Activated CD4-positive, alpha-beta T cell treated with anti-CD3 and anti-CD28 coated beads, Interleukin-2, amount 10 ng/mL, durations not matched to agents 7 days and 5 days (primary cell): ENCODE data around the gene FSD2. TPM values are rescaled to one million over a fixed set of nuclear protein-coding genes. Genes with fewer than 3 reads are reported as not detected.
"Not testable (repeated sequence)": the region's sequence is repeated elsewhere in the genome, so short reads cannot be mapped to it uniquely, and the experiment has no call there.

Experiments
- CTCF ChIA-PET: fragments of 350-600 bp; sonication (Branson Sonifier 250); formaldehyde crosslinking; loops from one replicate; lab custom pipeline; 2021; ENCODE audit warnings: antibody characterized with exemption; lab: Charles Lee
- POLR2A ChIA-PET: fragments of 350-600 bp; sonication (Branson Sonifier 250); formaldehyde crosslinking; loops from one replicate; lab custom pipeline; 2021; ENCODE audit warnings: antibody characterized with exemption; lab: Charles Lee
- DNase-seq: peaks from one replicate; pipeline ENCODE4 v3.0.0-alpha.2; 2020
- H3K27ac Mint-ChIP-seq: one replicate; pipeline ENCODE4 v1.8.0; 2021; ENCODE audit warnings: mild to moderate bottlenecking, moderate library complexity, mixed read lengths
- H3K27me3 Mint-ChIP-seq: one replicate; pipeline ENCODE4 v1.8.0; 2021; ENCODE audit warnings: mixed read lengths
- H3K36me3 Mint-ChIP-seq: one replicate; pipeline ENCODE4 v1.8.0; 2021; ENCODE audit warnings: low read depth, mixed read lengths
- H3K4me1 Mint-ChIP-seq: one replicate; pipeline ENCODE4 v1.8.0; 2021; ENCODE audit warnings: mixed read lengths
- H3K4me3 Mint-ChIP-seq: one replicate; pipeline ENCODE4 v1.8.0; 2021; ENCODE audit warnings: mild to moderate bottlenecking, moderate library complexity, mixed read lengths
- H3K9me3 Mint-ChIP-seq: one replicate; pipeline ENCODE4 v1.8.0; 2021; ENCODE audit warnings: mixed read lengths
- total RNA-seq, 2 experiments: library from RNA; stranded (reverse); gene quantifications; one replicate each; pipeline ENCODE4 v1.2.3, GENCODE V29; 2021

FSD2 gene
- total RNA-seq, 2 experiments from 2014 or later = not detected

DNA sequence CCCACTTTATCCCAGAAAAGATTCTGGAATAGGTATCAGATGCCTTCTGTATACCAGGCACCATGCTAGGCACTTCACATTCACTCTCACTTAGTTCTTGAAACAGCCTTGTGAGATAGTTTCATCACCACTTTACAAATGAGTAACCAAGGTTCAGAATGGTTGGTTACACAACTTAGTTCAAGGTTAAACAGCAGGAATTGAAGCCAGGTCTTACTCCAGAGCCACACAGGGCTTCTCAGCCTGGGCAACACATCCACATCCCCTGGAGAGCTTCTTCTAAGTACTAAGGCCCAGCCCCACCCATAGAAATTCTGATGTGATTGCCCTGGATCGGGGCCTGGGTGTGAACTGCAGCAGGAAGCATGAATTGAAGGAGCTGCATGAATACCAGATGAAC is 22.2 kb upstream of the FSD2 start:
- POLR2A ChIA-PET = no interaction called here
- Mint-ChIP-seq H3K4me3 (no peak overlapping the region), H3K9me3 (no peaks in the 10 kb centered on the region), H3K36me3 (peaks cover 68% of the 10 kb centered on the region), H3K27me3 (no peaks in the 10 kb centered on the region), H3K27ac (no peak overlapping the region), H3K4me1 (peaks cover 31% of the 10 kb centered on the region)
- DNase-seq = no peak
- CTCF ChIA-PET = interaction anchor here (1.0 to 1.1 kb wide), 2 partner anchors 15 to 136 kb away, joined by 3 read pairs; no protein-coding TSS in a partner anchor

- Mint-ChIP-seq H3K36me3 (peaks cover 59% of the 10 kb centered on the region), H3K4me3 (no peak overlapping the region), H3K9me3 (no peaks in the 10 kb centered on the region), H3K27me3 (no peaks in the 10 kb centered on the region), H3K4me1 (no peaks in the 10 kb centered on the region), H3K27ac (no peak overlapping the region)
- no peak for DNase-seq
- ChIA-PET CTCF (no interaction called here), POLR2A (no interaction called here)
These were observed 17.2 kb upstream of the FSD2 start for GRCh38 chr15:82823049-82823448.

DNA sequence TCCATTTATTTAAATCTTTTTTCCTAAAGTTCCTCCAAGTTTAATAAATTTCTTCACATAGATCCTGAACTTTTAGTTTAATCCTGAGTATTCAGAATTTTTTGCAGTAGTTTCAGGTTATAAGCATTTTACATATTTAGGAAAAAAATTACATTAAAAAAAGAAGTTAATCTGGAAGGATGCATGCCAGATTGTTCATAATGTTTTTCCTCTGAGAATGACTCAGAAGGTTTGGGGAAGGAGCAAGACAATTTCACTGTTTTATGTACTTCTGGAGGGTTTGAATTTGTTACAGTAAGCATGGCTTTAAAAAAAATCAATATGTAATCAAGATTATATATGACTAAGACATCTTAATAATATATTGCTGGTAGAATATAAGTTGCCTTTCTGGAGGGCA is 16.0 kb upstream of the FSD2 start:
- peaks cover 58% of the 10 kb centered on the region for H3K36me3 Mint-ChIP-seq
- DNase-seq, POLR2A ChIA-PET, H3K4me3 Mint-ChIP-seq, CTCF ChIA-PET, H3K4me1 Mint-ChIP-seq, H3K27me3 Mint-ChIP-seq, H3K27ac Mint-ChIP-seq, H3K9me3 Mint-ChIP-seq: not testable (repeated sequence)

DNA sequence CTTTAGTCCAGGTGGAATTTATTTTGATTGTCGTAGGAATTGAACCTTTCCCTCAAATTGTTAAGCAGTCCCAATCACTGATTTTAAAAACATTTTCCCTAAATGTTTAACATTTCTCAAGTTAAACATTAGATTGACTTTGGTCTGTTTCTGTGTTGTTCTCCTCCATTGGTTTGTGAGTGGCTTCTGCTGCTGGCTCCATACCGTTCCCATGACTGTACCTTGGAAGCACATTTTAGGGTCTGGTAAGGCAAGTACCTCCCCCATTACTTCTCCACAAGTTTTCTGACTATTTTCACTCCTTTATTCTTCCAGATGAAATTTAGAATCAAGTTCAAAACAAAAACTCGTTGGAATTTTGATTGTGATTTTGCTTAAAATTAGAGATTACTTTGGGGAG is 15.5 kb upstream of the FSD2 start:
- H3K4me3 Mint-ChIP-seq, H3K27ac Mint-ChIP-seq, H3K27me3 Mint-ChIP-seq, CTCF ChIA-PET, H3K4me1 Mint-ChIP-seq, POLR2A ChIA-PET, H3K9me3 Mint-ChIP-seq, DNase-seq: not testable (repeated sequence)
- H3K36me3 Mint-ChIP-seq = peaks cover 58% of the 10 kb centered on the region

- Mint-ChIP-seq H3K36me3 (peaks cover 58% of the 10 kb centered on the region), H3K4me3 (no peak overlapping the region), H3K27ac (no peak overlapping the region), H3K27me3 (no peaks in the 10 kb centered on the region), H3K9me3 (no peaks in the 10 kb centered on the region), H3K4me1 (peaks cover 10% of the 10 kb centered on the region)
- ChIA-PET CTCF (no interaction called here), POLR2A (no interaction called here)
- DNase-seq = no peak
These were observed 14.3 kb upstream of the FSD2 start for GRCh38 chr15:82820128-82820527.

GRCh38 chr15:82812994-82813393 is 7.1 kb upstream of the FSD2 start:
- no peaks in the 10 kb centered on the region for H3K9me3 Mint-ChIP-seq
- H3K36me3 Mint-ChIP-seq = peaks cover 49% of the 10 kb centered on the region
- DNase-seq = no peak
- ChIA-PET CTCF (interaction anchor here (0.6 to 1.8 kb wide), 3 partner anchors 15 to 38 kb away, joined by 3 to 5 read pairs (median 3); no protein-coding TSS in a partner anchor), POLR2A (no interaction called here)
- H3K27me3 Mint-ChIP-seq = no peaks in the 10 kb centered on the region
- H3K4me1 Mint-ChIP-seq = peaks cover 41% of the 10 kb centered on the region
- no peak overlapping the region for H3K27ac Mint-ChIP-seq
- H3K4me3 Mint-ChIP-seq = no peak overlapping the region

DNA sequence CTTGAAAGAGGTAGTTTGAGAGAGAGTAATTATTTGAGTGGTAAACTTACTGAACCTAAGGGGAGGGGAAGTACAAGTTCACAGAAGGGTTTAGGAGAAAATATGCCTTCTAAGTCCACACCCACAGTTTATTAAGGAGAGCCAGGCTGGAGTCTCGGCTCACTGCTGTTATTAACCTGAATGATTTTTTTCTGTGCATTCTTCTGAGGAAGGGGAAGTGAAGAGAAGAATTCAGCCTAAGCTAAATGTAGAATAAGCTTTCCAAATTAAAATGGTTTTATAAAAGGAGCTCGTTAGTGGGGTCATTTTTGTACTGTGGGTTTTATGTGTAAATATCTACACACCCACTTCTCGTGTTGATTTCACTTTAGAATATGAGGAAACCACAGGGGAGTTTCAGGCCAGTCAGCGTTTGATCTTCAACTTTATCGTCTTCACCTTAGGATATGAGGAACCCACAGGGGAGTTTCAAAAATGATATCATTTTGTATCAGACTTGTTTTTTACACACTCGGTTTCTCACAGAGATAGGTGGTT is 5.1 kb upstream of the FSD2 start:
- POLR2A ChIA-PET = interaction anchor here (0.6 to 1.1 kb wide), 2 partner anchors 22 to 387 kb away, joined by 3 read pairs; no protein-coding TSS in a partner anchor
- H3K9me3 Mint-ChIP-seq = no peaks in the 10 kb centered on the region
- peaks cover 10% of the 10 kb centered on the region for H3K27me3 Mint-ChIP-seq
- peak overlapping the region; percentile 89 for H3K4me3 Mint-ChIP-seq
- H3K4me1 Mint-ChIP-seq = peaks cover 35% of the 10 kb centered on the region
- H3K27ac Mint-ChIP-seq = peak overlapping the region; percentile 95
- H3K36me3 Mint-ChIP-seq = peaks cover 37% of the 10 kb centered on the region
- CTCF ChIA-PET = interaction anchor here (1.0 to 2.4 kb wide), 3 partner anchors 11 to 200 kb away, joined by 3 to 7 read pairs (median 4); no protein-coding TSS in a partner anchor
- DNase-seq = peak; percentile 72

DNA sequence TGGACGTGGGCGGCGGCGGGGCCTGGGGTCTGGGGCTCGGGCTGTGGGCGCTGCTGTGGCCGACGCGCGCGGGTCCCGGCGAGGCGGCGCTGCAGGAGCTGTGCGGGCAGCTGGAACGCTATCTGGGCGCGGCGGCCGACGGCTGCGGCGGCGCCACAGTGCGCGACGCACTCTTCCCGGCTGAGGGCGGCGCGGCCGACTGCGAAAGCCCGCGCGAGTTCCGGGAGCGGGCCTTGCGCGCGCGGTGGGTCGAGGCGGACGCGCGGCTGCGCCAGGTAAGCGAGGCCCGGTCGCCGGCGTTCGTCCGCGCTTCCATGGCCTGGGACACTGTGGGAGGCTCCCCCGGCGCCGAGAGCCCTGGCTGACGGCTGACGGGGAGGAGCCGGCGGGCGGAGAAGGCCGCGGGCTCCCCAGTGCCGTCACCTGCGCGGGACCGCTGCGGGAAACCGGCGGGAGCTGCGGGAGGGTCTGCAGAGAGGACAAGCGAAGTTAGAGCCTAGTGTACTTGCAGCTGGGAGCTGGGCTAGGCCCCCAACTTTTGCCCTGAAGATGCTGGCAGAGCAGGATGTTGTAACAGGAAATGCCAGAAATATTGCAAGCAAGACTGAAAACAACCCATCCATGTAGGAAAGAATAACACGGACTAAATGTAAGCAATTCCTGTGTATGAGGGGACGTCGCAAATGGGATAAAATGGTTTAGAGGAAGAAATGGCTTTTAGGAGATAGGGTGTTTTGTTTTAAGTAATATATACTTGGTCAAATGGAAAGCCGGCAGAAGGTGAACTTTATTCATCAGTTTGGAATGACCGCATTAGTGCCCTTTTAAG is 4.4 kb upstream of the FSD2 start:
- peak; percentile 36 for DNase-seq
- POLR2A ChIA-PET = interaction anchor here (1.1 kb wide), 1 partner anchor 23 kb away, joined by 3 read pairs; no protein-coding TSS in a partner anchor
- H3K27me3 Mint-ChIP-seq = peaks cover 13% of the 10 kb centered on the region
- CTCF ChIA-PET = interaction anchor here (1.0 to 2.4 kb wide), 3 partner anchors 10 to 23 kb away, joined by 3 to 7 read pairs (median 4); no protein-coding TSS in a partner anchor
- H3K9me3 Mint-ChIP-seq = no peaks in the 10 kb centered on the region
- H3K27ac Mint-ChIP-seq = peak overlapping the region; percentile 95
- peaks cover 31% of the 10 kb centered on the region for H3K4me1 Mint-ChIP-seq
- H3K36me3 Mint-ChIP-seq = peaks cover 30% of the 10 kb centered on the region
- peak overlapping the region; percentile 89 for H3K4me3 Mint-ChIP-seq

DNA sequence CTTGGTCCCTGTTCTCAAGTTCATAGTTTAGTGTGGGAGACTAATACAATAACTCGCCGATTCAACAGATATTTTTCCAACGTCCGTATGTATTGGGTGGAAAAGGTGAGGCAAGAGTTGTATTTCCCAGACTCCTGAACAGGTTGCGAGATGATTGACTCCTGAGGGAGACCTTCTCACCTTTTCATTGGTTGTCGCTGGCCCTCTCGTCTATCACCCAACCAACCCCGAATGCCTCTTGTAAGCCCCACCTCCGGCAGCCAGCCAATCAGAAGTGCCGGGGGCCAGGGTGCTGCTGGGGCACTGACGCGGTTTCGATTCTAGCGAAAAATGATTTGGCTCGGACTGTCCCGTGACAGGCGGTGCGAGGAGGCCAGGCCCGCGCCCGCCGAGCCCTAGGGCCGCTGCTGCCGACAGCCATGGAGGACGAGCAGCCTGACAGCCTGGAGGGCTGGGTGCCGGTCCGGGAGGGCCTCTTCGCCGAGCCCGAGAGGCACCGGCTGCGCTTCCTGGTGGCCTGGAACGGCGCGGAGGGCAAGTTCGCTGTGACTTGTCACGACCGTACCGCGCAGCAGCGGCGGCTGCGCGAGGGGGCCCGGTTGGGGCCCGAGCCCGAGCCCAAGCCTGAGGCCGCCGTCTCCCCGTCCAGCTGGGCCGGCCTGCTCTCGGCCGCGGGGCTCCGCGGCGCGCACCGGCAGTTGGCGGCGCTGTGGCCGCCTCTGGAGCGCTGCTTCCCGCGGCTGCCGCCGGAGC is 3.6 kb upstream of the FSD2 start, which contains the start of gene WHAMM:
Gene WHAMM (plus strand): TSS at position 321 of the 753 bp plus-strand sequence. CDS start 99 bp downstream, at position 420.
- Mint-ChIP-seq H3K27me3 (peaks cover 19% of the 10 kb centered on the region), H3K27ac (peak within 1 kb of the TSS; percentile 95), H3K9me3 (no peaks in the 10 kb centered on the region), H3K4me3 (peak within 1 kb of the TSS; percentile 89), H3K36me3 (peaks cover 27% of the 10 kb centered on the region), H3K4me1 (peaks cover 31% of the 10 kb centered on the region)
- CTCF ChIA-PET = interaction anchor here (0.5 to 2.4 kb wide), 5 partner anchors 9 to 101 kb away, joined by 3 to 7 read pairs (median 4); no protein-coding TSS in a partner anchor
- DNase-seq = peak; percentile 97
- POLR2A ChIA-PET = interaction anchor here (0.6 to 0.7 kb wide), 2 partner anchors 11 to 66 kb away, joined by 3 to 7 read pairs; no protein-coding TSS in a partner anchor

GRCh38 chr15:82808634-82809041 is 2.8 kb upstream of the FSD2 start:
- H3K27ac Mint-ChIP-seq = peak overlapping the region; percentile 92
- H3K4me3 Mint-ChIP-seq = peak overlapping the region; percentile 77
- peaks cover 25% of the 10 kb centered on the region for H3K4me1 Mint-ChIP-seq
- peaks cover 19% of the 10 kb centered on the region for H3K36me3 Mint-ChIP-seq
- H3K27me3 Mint-ChIP-seq = peaks cover 26% of the 10 kb centered on the region
- no peak for DNase-seq
- ChIA-PET CTCF (interaction anchor here (2.1 to 2.4 kb wide), 2 partner anchors 9 to 57 kb away, joined by 5 to 7 read pairs; no protein-coding TSS in a partner anchor), POLR2A (interaction anchor here (0.7 kb wide), 1 partner anchor 10 kb away, joined by 3 read pairs; no protein-coding TSS in a partner anchor)
- H3K9me3 Mint-ChIP-seq = no peaks in the 10 kb centered on the region

DNA sequence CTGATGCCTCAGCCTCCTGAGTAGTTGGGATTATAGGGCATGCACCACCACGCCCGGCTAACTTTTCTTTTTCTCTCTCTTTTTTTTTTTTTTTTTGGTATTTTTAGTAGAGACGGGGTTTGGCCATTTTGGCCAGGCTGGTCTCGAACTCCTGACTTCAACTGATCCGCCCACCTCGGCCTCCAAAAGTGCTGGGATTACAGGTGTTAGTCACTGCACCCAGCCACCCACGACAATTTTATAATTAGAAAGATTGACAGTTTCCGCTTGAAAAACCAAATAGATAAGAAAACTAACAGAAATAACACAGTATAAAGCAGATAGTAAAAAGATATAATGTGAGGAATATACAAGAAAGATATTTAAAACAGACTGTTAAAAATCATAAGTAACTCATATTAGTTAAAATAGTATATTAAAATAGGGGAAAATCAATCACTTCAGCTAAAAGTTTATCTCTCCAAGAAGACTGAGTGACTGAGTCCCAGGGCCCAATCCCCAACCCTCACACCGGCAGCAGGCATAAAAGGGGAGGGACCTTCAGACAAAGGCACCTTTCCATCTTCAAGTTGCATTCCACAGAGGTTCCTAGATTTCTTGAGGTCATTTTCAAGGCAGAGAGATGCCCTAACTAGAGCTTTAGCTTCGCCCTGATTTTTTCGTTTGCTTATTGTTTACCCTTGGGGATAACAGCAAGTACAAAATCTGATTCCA is 2.2 kb upstream of the FSD2 start:
- no peaks in the 10 kb centered on the region for H3K9me3 Mint-ChIP-seq
- H3K36me3 Mint-ChIP-seq = peaks cover 15% of the 10 kb centered on the region
- H3K27me3 Mint-ChIP-seq = peaks cover 29% of the 10 kb centered on the region
- no peak overlapping the region for H3K27ac Mint-ChIP-seq
- ChIA-PET CTCF (interaction anchor here (2.1 kb wide), 1 partner anchor 57 kb away, joined by 5 read pairs; no protein-coding TSS in a partner anchor), POLR2A (no interaction called here)
- H3K4me3 Mint-ChIP-seq = no peak overlapping the region
- no peak for DNase-seq
- peaks cover 25% of the 10 kb centered on the region for H3K4me1 Mint-ChIP-seq
